Colonic mucosa (tissue), 4 donors: Measurements from ENCODE around the gene ITPR2. TPM values are rescaled to one million over a fixed set of nuclear protein-coding genes. Genes with fewer than 3 reads are reported as not detected.

Experiments used
- DNase-seq: peaks from one replicate; pipeline ENCODE4 v3.0.0-alpha.2; 2020
- H3K27ac ChIP-seq: fragments of 200-600 bp; one replicate; pipeline ENCODE4 v1.8.0; 2021
- H3K27me3 ChIP-seq: fragments of 200-600 bp; one replicate; pipeline ENCODE4 v1.8.0; 2021
- H3K36me3 ChIP-seq: fragments of 200-600 bp; one replicate; pipeline ENCODE4 v1.8.0; 2021
- H3K4me1 ChIP-seq: fragments of 200-600 bp; one replicate; pipeline ENCODE4 v1.8.0; 2021; ENCODE audit warnings: mild to moderate bottlenecking
- H3K4me3 ChIP-seq: fragments of 200-600 bp; one replicate; pipeline ENCODE4 v1.8.0; 2021
- H3K9ac ChIP-seq, 2 donors: one replicate each; pipeline ENCODE4 v1.7.0; 2013; ENCODE audit warnings: control low read depth in 2 of 2, low read depth in 2 of 2, low read length in 2 of 2
- H3K9me3 ChIP-seq: fragments of 200-600 bp; one replicate; pipeline ENCODE4 v1.8.0; 2021
- intact Hi-C: fragments of 100-400 bp; cut with DNase I; formaldehyde crosslinking; loops from one replicate; pipeline ENCODE4 v1.14.1; 2022
- total RNA-seq, 2 donors: library from RNA; stranded (reverse); fragmentation: NEBNext Ultra II Directional in 1 of 2; extraction: Animal tissue kit (Norgen Biotek cat#: 25700) in 1 of 2; gene quantifications; one replicate each; pipeline ENCODE4 v1.2.1, GENCODE V29; 2021
- TF ChIP-seq, protein P1 (sequence below): fragments of 200-600 bp; IDR thresholded peaks from one replicate; pipeline ENCODE4 v1.8.0; 2022; ENCODE audit warnings: antibody characterized with exemption, mild to moderate bottlenecking
- donor health status: healthy.
- donor health status: DM: no; HTN: no; CAD: no.
- donor health status: DM: no; HTN: no; CAD: no.

Gene ITPR2
- total RNA-seq, 2 donors from 2014 or later, result 15.9 to 39.3 TPM

DNA sequence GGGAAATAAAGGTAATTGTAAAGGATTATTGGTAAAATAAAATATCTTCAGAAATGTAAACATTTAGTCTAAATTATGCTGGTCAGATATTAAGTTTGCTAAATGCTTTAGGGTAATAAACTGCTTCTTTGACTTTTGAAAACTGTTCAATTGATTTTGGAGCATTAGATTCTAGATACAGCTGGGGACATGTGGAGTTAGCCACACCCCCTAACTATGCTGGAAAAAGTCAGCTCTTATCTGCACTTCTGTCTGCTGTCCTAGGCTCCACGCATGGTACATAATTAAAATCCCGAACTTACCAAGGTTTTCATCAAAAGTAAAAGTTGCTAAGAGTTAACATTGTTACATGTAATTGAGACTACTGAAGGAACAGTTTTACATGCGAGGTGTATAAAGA, 78.8 kb downstream of the ITPR2 start:
- H3K27ac ChIP-seq, result no peak overlapping the region

DNA sequence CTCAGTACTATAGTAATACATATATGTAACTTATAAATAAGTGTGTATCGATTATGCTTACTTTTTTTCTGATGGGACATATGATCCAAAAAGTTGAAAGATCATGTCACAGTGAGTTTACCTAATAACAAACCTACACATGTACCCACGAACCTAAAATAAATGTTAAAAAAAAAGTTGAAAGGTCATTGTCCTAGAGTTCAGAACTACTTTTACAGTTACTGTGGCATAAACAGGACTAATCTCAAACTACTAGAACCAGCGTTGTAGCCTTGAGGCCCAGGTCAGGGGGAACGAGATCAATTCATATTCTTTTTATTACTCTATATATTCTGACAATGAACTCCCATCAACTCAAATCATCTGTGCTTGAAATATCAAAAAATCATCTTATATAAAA, 81.8 kb downstream of the ITPR2 start:
- TF ChIP-seq, protein P1, sequence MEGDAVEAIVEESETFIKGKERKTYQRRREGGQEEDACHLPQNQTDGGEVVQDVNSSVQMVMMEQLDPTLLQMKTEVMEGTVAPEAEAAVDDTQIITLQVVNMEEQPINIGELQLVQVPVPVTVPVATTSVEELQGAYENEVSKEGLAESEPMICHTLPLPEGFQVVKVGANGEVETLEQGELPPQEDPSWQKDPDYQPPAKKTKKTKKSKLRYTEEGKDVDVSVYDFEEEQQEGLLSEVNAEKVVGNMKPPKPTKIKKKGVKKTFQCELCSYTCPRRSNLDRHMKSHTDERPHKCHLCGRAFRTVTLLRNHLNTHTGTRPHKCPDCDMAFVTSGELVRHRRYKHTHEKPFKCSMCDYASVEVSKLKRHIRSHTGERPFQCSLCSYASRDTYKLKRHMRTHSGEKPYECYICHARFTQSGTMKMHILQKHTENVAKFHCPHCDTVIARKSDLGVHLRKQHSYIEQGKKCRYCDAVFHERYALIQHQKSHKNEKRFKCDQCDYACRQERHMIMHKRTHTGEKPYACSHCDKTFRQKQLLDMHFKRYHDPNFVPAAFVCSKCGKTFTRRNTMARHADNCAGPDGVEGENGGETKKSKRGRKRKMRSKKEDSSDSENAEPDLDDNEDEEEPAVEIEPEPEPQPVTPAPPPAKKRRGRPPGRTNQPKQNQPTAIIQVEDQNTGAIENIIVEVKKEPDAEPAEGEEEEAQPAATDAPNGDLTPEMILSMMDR, result no peak
- Histone ChIP-seq H3K36me3 (no peaks in the 10 kb centered on the region), H3K27me3 (no peaks in the 10 kb centered on the region), H3K9me3 (no peaks in the 10 kb centered on the region), H3K4me1 (peaks cover 6% of the 10 kb centered on the region), H3K27ac (no peak overlapping the region), H3K9ac (no peak overlapping the region), H3K4me3 (no peak overlapping the region)
- intact Hi-C loops, result no loop called here
- DNase-seq, result no peak

More for the DNA sequence above, 78.8 kb downstream of the ITPR2 start:
- TF ChIP-seq, protein P1, result no peak
- Histone ChIP-seq H3K9me3 (no peaks in the 10 kb centered on the region), H3K9ac (no peak overlapping the region), H3K4me3 (no peak overlapping the region), H3K27me3 (no peaks in the 10 kb centered on the region), H3K36me3 (no peaks in the 10 kb centered on the region), H3K4me1 (peaks cover 1% of the 10 kb centered on the region)
- DNase-seq, result no peak
- intact Hi-C loops, result no loop called here

DNA sequence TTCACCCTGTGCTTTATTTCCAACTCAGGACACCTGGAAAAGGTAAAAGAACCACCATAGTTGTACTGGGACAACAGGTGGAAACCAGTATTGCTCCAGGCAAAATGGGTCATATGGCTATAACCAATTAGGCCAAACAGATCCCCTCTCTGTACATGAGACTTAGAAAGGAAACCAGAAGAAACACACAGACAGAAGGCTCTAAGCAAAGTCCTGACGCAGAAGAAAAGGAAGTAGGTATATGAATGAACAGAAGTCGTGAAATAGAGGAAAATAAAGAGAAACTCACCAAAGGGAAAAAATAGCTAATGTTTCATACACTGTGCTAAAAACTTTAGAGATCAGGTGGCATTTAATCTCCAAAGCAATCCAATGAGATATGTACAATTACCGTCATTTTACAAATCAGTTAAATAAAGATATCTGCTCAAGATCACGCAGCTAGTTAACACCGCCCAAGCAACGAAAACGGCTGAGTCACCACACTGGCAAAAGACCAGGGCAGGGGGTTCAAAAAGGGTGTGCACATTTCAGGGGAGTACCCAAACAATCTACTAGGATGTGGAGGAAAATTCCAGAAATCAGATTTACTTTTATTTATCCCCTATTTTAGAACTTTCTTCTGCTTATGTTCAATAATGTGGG, 82.3 kb downstream of the ITPR2 start:
- peaks cover 6% of the 10 kb centered on the region for H3K4me1 ChIP-seq
- intact Hi-C loops, result no loop called here

DNA sequence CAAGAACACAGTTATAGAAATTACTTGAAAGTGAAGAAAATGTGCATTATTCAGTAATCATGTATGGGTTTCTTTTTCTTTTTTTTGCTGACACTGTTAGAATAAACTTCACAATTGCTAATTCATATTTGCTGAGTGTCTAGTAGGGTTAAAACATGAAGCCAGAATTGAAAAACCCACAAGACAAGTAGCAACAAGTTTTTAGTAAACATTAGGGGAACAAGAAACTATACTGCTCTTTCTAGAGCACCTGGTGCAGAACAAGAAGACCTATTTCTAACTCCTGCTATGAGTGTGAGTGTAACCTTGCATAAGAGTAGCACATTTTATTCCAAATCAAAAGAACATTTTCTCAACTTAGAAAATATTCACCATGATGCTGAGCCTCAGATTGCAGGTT, 83.2 kb downstream of the ITPR2 start:
- no peak for DNase-seq
- Histone ChIP-seq H3K4me3 (no peak overlapping the region), H3K4me1 (peaks cover 6% of the 10 kb centered on the region), H3K27ac (no peak overlapping the region), H3K9me3 (no peaks in the 10 kb centered on the region), H3K9ac (no peak overlapping the region), H3K27me3 (no peaks in the 10 kb centered on the region), H3K36me3 (no peaks in the 10 kb centered on the region)
- intact Hi-C loops, result no loop called here
- TF ChIP-seq, protein P1, result no peak

More for the DNA sequence above, 82.3 kb downstream of the ITPR2 start:
- Histone ChIP-seq H3K27ac (no peak overlapping the region), H3K9ac (no peak overlapping the region), H3K27me3 (no peaks in the 10 kb centered on the region), H3K36me3 (no peaks in the 10 kb centered on the region), H3K4me3 (no peak overlapping the region), H3K9me3 (no peaks in the 10 kb centered on the region)
- no peak for DNase-seq
- TF ChIP-seq, protein P1, result no peak

DNA sequence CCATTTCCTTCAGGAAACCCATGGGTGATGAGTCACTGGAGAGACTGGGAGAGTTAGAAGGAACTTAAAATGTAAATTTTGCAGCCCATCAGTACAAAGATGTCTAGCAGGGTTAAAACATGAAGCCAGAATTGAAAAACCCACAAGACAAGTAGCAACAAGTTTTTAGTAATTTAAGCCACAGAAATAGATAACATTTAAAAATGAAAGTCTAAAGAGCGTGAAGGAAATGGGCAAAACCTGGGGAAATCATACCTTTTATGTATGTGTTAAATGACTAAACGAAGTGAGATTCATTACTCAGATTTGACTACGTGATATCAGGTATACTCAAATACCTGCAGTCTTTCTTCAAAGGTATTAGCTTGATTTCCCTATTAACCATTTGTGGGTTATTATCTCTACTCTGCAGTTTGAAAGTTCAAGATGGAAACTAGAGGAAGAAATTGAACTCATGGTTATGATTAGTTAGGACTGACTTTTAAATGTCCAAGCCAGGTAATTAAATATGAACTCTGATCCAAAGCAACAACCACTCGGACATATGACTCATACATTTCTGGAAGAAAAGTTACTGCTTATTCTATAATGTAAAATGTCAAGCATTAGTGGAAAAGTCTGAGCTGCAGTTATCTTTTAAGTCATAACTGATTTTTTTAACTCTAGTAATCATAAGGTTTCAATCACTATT, 84.1 kb downstream of the ITPR2 start:
- Histone ChIP-seq H3K9ac (no peak overlapping the region), H3K36me3 (no peaks in the 10 kb centered on the region), H3K27ac (no peak overlapping the region), H3K4me3 (no peak overlapping the region), H3K4me1 (peaks cover 6% of the 10 kb centered on the region), H3K9me3 (no peaks in the 10 kb centered on the region), H3K27me3 (no peaks in the 10 kb centered on the region)
- no peak for DNase-seq
- TF ChIP-seq, protein P1, result no peak
- intact Hi-C loops, result no loop called here
